Measurements from ENCODE around the gene NACC1.

GRCh38 chr19:13127811-13128575 is 9.9 kb downstream of the NACC1 start:
- TF ChIP-seq ZSCAN20 (CRISPR knock-in tag; IDR thresholded peaks at IDR 0.05): no peak
- TF ChIP-seq RAD21 (conservative IDR thresholded peaks at IDR 0.05 in 1 of 2, IDR thresholded peaks at IDR 0.05 in 1 of 2): no peak
